GM19324 (cell line): ENCODE results near the gene PRKAR1A.
"Not testable (repeated sequence)": the region's sequence is repeated elsewhere in the genome, so short reads cannot be mapped to it uniquely, and the experiment has no call there.

ENCODE experiments used
- ATAC-seq: cut with Tn5 transposase; IDR thresholded peaks from one replicate; pipeline ENCODE4 v1.9.1; 2021; ENCODE audit warnings: mild to moderate bottlenecking, moderate library complexity; ENCODE audit not compliant: unreplicated experiment, low FRiP score

PRKAR1A gene

DNA sequence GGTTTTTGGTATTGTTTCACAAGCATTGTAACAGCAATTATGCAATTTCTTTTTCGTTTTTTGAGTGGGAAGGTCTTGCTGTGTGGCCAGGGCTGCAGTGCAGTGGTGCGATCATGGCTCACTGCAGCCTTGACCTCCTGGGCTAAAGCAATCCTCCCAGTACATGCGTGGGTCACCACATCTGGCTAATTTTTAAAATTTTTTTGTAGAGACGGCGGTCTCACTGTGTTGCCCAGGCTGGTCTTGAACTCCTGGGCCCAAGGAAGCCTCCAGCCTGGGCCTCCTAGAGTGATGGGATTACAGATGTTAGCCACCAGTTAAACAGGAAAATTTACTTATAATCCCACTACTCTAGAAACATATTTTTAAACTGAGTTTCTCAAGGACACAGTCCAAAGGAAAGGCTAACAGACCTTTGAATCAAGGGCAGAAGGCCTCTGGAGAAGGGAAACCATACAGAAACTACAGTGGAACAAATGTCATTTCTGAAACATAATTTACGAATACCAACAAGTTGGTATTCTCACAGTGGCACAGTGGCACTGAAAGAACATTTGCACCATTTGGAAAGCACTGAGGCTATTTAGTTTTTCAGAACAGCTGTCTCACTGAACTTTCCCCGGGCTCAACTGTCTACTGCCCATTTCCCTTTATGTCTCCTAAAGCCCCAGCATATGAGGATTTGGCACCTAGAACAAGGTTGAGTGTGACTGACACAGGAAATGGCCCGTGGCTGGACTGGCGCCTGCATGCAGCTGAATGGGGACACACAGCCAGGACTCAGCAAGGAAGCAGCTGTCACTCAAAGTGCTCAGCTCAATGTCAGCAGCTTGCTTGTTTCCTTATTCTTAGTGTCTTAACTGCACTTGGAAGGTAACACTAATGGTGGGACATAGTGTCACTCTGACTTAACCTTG is 2.8 kb upstream of the PRKAR1A start:
- no peak for ATAC-seq

DNA sequence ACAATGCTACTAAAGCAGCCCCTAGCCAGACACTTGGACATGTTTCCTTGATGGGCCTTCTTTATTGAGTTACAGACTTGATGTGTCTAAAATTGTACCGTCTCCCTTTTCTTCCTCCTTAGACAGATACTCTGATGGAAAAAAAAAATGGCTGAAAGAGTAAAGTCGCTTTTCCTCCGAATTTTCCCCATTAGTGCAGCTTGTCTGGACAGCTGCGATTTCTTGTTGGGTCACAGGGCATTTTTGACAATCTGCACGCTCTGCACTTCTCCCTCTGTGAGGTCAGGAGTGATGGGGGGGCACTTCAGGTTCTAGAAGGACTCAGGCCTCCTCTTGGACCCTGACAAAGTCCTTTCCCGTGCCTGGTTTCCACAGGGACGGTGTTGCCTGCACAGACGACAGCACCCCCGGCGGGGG is 968 bp upstream of the PRKAR1A start:
- ATAC-seq = no peak

GRCh38 chr17:68511671-68512246 is 471 bp upstream of the PRKAR1A start:
- ATAC-seq = peak; percentile 61

GRCh38 chr17:68512960-68513474 is 787 bp downstream of the PRKAR1A start:
- ATAC-seq = no peak

GRCh38 chr17:68513932-68514331 is 1.7 kb downstream of the PRKAR1A start:
- no peak for ATAC-seq

DNA sequence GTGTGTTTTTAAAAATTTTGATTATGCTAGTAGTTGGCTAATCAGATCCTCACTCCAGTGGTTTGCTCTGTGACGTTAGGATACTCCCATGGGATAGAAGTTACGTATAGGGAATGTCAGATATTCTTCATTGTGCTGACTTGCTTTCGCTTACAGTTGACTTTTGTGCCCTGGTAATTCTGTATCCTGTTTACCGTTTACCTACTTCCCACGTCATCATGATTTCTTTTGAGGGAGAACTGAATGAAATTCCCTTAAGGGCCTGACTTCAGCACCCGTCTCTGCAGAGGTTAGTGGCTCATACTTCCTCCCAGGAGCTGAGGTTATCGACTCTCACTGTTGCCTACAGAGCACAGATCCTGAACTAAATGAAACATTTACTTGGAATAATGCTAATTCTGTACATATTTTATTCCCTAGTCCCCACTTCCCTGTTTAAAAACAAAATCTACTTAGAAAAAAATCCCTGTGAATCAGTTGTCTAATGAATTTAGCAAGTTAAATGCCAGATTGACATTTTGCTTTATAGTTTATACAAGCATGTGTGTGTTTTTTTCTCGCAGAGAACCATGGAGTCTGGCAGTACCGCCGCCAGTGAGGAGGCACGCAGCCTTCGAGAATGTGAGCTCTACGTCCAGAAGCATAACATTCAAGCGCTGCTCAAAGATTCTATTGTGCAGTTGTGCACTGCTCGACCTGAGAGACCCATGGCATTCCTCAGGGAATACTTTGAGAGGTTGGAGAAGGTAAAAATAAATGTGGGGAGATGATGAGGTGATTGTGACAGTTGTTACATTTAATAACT is 2.8 kb downstream of the PRKAR1A start:
- no peak for ATAC-seq

- ATAC-seq = no peak
Observed at GRCh38 chr17:68516732-68517131, 4.5 kb downstream of the PRKAR1A start.

DNA sequence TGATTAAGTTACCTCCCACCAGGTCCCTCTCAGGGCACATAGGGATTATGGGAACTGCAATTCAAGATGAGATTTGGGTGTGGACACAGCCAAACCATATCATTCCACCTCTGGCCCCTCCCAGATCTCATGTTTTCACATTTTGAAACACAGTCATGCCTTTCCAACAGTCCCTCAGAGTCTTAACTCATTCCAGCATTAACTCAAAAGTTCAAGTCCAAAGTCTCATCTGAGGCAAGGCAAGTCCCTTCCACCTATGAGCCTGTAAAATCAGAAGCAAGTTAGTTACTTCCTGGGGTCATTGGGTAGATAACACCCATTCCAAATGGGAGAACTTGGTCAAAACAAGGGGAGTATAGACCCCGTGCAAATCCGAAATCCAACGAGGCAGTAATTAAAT is 5.4 kb downstream of the PRKAR1A start:
- not testable (repeated sequence) for ATAC-seq

DNA sequence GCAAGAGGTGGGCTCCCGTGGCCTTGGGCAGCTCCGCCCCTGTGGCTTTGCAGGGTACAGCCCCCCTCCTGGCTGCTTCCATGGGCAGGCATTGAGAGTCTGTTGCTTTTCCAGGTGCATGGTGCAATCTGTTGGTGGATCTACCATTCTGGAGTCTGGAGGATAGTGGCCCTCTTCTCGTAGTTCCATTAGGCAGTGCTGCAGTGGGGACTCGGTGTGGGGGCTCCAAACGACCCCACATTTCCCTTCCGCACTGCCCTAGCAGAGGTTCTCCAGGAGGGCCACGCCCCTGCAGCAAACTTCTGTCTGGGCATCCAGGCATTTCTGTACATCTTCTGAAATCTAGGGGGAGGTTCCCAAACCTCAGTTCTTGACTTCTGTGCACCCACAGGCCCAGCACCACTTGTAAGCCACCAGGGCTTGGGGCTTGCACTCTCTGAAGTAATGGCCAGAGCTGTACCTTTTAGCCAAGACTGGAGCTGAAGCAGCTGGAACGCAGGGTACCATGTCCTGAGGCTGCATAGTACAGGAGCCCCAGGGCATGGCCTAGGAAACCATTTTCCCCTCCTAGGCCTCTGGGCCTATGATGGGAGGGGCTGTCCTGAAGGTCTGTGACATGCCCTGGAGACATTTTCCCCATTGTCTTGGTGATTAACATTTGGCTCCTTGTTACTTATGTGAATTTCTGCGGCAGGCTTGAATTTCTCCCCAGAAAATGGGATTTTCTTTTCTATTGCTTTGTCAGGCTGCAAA is 6.0 kb downstream of the PRKAR1A start:
- ATAC-seq = no peak

- ATAC-seq = not testable (repeated sequence)
Observed at GRCh38 chr17:68519051-68519450, 6.8 kb downstream of the PRKAR1A start.

DNA sequence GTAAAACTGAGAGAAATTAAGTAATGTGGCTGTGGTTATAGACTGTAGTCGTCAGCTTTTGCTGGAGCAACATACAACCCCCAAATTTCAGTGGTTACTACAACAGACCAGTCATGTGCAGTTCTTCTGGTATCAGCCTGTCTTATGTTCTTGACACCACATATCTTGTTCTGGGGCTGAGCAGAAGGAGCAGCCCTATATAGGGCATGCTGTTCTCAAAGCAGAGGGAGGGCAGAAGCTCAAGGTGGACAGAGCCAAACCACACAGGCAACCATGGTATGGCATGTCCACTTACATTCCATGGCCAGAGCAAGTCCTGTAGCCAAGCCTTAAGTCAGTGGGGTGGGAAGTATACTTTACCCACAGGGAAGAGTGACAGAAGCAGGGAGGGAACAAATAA is 7.7 kb downstream of the PRKAR1A start:
- ATAC-seq = no peak

- ATAC-seq = no peak
Observed at GRCh38 chr17:68522266-68522665, 10.0 kb downstream of the PRKAR1A start.

- ATAC-seq = no peak
Observed at GRCh38 chr17:68526548-68526947, 14.3 kb downstream of the PRKAR1A start.

DNA sequence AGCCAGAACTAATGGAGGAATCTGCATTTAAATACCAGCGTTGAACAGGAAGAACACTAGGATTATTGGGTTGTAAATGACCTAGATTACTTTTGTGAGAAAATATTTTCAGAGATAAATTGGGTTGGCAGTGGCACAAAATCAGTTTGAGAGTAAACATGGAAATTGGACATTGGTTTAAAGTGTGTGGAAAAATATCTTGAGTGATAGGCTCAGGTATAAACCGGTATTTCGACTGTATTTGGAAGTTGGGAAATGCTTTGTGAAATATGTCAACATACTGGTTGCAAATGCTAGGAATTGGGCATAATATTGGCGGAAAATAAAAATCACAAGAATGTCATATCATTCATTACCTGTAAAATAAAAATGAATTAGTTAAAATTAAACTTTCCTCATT is 15.1 kb downstream of the PRKAR1A start:
- no peak for ATAC-seq

GRCh38 chr17:68531252-68531651 is 19.0 kb downstream of the PRKAR1A start:
- ATAC-seq = no peak

DNA sequence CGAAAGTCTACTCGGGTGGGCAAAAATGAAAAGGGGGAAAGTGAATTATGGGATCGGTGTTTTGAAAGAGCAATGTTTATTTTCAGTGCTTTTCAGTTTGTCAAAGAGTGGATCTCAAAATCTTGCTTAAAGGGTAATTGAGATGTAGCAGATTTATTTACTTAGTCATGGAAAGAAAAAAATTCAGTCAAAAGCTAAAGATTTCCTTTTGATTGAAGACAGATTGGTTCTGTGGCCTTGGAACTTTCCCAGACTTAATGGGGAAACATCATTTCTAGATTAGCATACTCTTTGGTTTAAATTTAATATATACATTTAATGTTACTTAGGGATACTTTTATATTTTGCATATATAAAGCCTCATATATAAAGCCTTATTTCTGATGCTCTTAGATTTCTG is 20.6 kb downstream of the PRKAR1A start:
- no peak for ATAC-seq

- no peak for ATAC-seq
Observed at GRCh38 chr17:68533887-68534694, 21.9 kb downstream of the PRKAR1A start.

- ATAC-seq = no peak
Observed at GRCh38 chr17:68534695-68535088, 22.5 kb downstream of the PRKAR1A start.

DNA sequence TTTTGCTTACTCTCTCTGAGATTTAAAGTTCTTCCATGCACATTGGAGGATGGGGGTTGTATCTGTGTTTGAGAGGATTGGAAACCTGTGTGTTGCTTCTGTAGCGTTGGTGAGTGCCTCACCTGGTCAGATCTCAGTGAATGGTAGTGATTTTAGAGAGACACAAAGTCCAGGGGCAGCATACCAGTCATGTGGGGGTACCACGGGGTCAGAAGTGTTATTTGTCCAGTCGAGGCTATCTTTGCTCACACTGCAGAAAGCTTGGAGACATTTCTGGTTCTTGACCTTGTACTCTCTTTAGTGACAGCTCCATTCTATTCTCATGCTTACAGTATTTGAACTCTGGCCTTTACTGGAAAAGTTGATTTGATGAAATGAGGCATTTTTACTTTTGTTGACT is 23.7 kb downstream of the PRKAR1A start:
- no peak for ATAC-seq
